Skin of body (tissue), 2 donors: Measurements from ENCODE around the gene AGPAT4. TPM values are rescaled to one million over a fixed set of nuclear protein-coding genes. Genes with fewer than 3 reads are reported as not detected.
"Not testable (repeated sequence)": the region's sequence is repeated elsewhere in the genome, so short reads cannot be mapped to it uniquely, and the experiment has no call there.

ENCODE experiments used
- DNase-seq: peaks from one replicate; lab custom pipeline; 2025; lab: John Stamatoyannopoulos, UW
- total RNA-seq: library from RNA; depleted of rRNA; stranded (reverse); fragments of >200 nt; gene quantifications from one replicate; pipeline ENCODE4 v1.2.3, GENCODE V29; 2014

The AGPAT4 gene, protein sequence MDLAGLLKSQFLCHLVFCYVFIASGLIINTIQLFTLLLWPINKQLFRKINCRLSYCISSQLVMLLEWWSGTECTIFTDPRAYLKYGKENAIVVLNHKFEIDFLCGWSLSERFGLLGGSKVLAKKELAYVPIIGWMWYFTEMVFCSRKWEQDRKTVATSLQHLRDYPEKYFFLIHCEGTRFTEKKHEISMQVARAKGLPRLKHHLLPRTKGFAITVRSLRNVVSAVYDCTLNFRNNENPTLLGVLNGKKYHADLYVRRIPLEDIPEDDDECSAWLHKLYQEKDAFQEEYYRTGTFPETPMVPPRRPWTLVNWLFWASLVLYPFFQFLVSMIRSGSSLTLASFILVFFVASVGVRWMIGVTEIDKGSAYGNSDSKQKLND
- total RNA-seq: 17.2 TPM

DNA sequence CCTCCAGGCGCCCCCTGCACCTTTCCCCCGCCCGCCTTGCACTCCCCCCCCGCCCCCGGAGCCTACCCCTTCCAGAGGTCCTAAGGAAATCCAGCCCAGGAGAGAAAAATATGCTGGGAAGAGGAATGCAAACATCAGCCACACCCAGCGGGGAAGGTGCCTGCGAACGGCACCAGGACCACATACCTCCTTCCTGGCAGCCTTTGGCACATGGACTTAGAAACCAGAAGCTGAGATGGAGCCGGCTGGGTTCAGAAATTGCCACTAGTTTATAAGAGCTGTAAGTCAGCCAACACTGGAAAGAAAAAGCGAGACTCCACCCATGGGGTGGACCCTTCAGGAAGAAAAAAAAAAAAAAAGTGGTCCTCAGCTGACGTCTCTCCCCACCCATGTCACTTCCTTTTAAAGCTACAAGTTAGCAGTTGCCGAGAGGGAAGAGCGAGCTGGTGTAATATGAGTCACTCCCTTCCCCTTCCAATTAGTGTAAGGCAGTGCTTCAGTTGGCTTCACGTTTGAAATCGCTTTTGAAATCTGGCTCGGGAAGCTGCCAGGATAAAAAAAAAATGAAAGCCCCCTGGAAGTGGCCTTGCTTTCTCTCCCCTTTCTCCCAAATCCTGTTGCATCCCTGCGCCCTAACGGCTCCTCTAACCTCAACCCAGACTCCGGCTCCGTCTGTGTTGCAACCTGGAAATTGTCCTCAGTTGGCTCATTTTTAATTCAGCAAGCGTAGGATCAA is at the start of gene AGPAT4:
TSS of gene AGPAT4 (minus strand) at position 310 of the 736 bp plus-strand sequence. CDS start 41,848 bp downstream, outside the sequence.
- DNase-seq: peak; percentile 99

DNA sequence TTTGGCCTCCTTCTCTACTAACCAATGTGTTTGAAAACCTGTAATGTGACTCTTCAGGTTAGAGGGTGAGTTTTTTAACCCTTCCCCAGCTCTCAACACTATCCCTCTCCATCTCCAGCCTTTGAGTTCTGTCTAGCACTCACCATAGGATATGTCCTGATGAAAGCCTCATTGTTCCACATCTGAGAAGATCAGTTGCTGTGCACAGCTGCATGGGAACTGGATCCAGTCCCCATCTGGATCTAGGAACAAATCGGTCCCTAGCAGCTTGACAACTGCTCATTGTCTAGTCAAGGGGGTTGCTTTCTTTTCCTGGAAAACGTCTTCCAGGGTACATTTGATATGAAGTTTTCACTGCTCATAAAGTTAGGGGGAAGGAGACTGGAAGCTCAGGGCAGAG is 45.4 kb upstream of the AGPAT4 start:
- no peak for DNase-seq

DNA sequence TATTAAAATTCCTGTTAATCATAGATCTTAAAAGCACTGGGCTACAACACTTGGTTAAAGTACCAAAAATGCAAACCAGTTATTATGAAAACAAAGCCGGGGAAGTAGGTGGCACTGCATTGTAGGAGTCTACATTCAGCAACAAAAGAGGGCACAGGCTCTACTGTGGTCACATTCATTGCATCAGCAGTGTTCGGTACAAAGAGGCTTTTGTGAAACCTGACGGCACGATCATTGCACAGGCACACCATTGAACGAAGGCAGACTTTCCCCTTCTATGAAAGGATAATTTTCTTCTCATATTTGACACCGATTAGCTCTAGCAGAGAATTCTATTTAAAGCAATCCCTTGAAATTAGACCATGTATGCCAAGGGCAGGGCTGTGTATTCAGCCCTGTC is 44.6 kb upstream of the AGPAT4 start:
- DNase-seq: no peak

DNA sequence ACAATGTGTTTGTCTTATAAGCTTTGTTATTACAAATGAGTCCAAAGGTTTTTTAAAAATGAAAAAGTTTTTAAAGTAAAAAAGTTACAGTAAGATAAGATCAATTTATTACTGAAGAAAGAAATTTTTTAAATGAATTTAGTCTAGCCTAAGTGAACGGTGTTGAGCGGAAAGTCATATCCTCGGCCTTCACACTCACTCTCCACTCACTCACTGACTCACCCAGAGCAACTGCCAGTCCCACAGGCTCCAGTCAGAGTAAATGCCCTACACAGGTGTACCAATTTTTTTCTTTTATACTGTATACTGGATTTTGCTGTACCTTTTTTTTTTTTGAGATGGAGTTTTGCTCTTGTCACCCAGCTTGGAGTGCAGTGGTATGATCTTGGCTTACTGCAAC is 42.7 kb upstream of the AGPAT4 start:
- no peak for DNase-seq

DNA sequence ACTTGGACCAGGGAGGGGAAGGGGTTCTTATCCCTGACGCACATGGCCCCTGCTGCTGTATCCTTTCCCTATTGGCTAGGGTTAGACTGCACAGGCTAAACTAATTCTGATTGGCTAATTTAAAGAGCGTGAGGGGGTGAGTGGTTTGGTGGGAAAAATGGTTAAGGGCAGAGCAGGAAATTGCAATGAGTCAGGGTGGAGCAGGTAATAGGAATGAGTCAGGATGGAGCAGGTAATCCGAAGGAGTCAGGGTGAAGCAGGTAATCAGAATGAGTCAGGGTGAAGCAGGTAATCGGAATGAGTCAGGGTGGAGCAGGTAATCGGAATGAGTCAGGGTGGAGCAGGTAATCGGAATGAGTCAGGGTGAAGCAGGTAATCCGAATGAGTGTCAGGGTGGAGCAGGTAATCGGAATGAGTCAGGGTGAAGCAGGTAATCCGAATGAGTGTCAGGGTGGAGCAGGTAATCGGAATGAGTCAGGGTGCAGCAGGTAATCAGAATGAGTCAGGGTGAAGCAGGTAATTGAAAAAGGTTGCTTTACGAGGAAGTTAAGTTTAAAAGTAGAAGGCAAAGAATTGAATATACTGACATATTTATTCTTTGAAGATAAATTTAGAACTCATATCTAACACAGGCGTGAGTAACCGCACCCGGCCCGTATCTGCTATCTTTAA is 41.5 kb upstream of the AGPAT4 start:
- DNase-seq: not testable (repeated sequence)

DNA sequence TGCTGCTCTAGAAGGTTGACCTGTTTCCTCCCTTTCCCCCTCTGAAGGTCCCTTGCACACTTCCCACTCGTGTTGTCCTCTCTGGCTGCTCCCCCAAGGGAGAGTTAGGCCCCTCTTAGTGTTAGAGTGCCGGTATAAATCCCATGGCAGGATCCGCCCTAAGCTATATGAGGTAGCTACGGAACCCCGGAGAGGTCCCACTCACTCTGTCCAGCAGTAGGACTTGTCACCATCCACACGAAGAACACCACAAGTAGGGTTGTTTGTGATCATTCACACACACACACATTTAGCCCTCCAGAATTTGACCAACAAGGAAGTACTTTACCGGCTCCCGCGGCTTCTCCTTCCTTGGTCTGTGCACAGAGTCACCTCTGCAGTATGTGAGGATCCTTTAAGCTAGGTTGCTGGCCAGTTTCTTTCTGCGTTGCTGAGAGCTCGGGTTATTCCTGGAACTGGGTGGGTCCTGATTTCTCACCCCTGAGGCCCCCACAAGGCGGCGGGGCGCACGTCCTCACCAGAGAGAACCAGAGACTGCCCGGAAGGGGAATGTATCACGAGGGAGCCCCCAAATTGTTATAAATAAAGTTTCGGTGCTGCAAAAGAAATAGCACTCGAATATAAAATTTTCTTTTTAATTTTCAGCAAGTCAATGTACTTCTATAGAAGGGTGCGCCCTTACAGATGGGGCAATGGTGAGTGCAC is 40.8 kb upstream of the AGPAT4 start:
- not testable (repeated sequence) for DNase-seq

DNA sequence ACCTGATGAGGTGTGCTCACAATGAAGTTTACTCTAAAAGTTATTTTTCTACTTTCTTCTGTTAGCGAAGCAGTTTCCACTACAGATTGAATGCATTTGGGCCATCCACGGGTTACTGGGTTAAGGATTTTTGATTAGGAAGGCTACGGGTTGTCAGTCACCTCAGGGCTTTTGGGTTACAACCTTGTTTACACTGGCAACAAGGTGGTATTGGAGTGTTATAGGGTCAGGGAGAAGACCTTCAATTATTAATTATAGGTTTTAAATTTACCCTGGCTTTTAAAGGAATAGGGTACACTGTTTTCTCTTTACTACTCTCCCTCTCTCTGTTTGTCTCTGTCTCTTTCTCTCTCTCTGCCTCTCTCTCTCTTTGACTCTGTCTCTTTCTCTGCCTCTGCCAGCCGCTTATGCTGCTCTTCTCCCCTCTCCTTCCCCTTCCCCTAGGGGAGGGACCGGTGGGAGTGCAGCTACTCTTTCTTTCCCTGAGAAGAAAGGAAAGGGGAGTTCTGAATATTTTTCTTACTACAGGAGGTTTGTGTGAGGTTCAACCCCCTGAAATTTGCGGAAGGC is 40.2 kb upstream of the AGPAT4 start:
- DNase-seq: no peak

DNA sequence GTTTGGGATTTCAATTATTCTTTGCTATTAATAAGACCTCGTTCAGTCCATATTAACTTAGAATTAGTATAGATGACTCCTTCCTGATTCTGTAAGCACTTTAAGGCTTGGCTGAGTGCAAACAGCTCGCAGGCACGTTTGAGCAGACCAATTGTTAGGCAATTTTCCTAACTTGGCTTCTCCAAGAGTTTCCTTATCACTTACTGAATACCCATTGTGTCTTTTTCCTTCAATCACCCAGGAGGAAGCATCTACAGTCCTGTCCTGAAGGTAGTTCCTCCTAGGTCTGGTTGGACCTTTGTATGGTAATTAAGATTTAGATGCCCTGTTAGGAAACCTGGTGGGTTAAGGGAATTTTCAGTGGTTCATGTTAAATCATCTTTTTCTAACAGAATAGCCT is 39.6 kb upstream of the AGPAT4 start:
- not testable (repeated sequence) for DNase-seq

DNA sequence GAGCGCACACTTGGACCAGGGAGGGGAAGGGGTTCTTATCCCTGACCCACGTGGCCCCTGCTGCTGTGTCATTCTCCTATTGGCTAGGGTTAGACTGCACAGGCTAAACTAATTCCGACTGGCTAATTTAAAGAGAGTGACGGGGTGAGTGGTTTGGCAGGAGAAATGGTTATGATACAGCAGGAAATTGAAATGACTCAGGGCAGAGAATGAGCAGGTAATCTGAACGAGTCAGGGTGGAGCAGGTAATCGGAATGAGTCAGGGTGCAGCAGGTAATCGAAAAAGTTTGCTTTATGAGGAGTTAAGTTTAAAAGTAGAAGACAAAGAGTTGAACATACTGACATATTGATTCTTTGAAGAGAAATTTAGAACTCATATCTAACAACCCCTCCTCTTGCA is 35.9 kb upstream of the AGPAT4 start:
- not testable (repeated sequence) for DNase-seq

DNA sequence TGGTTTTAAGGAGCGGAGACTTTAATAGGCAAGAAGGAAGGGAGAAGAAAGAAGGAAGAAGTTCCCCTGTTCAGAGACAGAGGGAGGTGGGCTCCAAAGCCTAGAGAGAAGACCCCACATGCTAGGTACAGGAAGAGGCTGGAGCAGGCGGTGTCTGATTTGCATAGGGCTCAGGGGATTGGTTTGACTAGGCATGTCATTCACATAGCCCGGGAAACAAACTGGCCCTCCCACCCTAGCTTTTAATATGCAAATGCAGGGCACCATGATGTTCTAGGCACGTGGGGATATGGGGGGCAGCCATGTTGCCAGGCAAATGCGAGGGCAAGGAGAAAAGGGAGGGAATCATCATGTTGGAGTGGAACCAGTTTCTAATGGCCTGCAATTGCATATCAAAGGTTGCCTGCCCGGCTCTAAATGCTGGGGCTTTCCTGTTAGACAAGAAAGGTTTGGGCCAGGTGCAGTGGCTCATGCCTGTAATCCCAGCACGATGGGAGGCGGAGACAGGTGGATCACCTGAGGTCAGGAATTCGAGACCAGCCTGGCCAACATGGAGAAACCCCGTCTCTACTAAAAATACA is 34.3 kb upstream of the AGPAT4 start:
- DNase-seq: no peak

DNA sequence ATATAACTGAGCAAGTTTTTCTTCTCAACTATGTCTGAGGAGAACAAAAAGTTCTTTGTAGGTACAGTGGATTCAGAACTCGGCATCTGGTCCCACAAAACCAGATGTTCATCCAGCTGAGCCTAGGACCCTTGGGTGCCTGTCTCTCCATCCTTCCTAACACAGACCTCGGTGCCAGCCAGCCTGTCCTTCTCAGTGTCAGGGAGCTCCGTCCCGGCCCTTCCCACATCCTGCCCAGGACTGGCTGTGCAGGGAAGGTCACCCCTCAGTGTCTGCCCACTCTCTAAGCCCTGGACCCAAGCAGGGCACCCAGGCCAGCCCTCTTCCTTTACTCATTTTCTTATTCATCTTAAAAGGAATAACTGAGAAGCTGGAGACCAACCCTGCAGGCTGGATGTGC is 32.0 kb upstream of the AGPAT4 start:
- DNase-seq: no peak

DNA sequence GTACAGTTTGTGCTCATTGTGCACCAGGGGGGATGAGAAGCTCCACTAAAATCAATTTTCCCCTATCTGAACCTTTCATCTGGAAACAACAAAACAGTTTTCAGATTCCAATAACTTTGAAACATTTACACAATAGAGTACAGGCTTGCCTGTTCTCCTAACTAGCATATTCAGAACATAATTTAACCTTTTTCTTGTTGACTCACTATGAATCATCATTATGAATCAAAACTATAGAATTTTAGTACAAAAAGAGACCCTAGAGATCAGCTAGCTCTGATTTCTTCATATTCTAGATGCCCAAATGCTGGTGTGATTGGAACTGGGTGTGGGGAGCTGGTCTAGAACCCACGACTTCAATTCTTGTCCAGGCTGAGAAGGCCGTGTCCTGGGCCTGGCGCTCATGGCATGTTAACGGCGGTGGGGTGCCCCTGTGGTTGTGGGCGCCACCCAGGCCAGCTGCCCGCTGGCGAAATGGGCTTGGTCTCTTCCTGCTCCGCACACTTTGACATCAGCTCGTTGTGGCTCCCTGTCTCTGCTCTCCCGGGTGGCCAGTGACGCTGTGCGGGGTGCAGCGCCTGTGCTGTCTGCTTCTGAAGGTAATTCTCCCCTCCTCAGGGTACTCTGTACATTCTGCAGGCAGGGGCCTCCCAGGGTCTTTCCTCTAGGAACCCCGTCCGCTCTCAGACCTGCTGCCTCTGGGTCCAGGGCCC is 29.9 kb upstream of the AGPAT4 start:
- no peak for DNase-seq

DNA sequence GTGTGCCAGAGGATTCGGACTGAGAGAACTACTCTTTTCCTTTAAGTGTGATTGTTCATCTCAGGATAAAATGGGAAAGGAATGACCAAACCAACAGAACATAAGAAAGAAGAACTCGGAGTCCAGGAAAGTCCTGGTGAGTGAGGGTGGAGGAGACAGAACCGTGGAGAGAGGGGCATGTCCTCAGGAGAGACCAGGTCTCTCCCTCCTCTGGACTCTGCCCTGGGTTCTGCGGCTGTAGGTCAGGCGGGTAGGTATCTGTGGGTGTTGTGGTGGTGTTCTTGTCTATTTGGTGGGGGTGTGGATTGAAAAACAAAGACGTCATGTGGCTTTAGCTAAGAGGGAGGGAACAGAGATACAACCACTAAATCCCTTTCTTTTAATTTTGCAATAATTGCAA is 29.1 kb upstream of the AGPAT4 start:
- no peak for DNase-seq

DNA sequence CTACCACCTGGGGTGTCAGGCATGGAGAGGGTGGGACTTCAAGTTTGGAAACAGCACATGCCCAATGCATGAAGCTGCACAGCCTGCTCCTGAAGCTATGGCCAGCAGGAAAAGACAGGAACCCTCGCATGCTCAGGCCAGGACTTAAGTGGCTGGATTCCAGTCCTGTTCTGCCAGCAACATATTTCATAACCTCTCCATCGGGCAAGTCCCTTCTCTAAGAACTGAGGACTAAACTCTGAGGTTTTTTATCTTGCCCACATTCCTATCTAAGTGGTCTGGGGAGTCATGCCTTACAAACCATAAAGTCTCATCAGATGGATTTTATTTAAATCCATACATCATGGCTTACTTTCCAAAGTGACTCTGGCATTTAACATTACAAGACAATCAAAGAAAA is 27.5 kb upstream of the AGPAT4 start:
- DNase-seq: no peak

DNA sequence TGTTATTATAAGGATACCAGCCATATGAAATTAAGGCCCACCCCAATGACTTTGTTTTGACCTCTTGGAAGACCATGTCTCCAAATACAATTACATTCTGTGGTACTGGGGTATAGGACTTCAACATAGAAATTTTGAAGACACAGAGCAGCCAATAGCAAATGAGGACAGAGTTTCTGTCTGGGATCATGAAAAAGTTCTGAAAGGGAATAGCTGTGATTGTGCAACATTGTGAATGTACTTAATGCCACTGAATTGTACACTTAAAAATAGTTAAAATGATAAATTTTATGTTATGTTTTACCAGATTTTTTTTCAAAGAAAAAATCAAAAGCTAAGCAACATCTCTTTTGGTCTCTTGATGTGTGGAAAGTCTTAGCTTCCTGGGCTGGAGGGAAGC is 27.0 kb upstream of the AGPAT4 start:
- DNase-seq: no peak

DNA sequence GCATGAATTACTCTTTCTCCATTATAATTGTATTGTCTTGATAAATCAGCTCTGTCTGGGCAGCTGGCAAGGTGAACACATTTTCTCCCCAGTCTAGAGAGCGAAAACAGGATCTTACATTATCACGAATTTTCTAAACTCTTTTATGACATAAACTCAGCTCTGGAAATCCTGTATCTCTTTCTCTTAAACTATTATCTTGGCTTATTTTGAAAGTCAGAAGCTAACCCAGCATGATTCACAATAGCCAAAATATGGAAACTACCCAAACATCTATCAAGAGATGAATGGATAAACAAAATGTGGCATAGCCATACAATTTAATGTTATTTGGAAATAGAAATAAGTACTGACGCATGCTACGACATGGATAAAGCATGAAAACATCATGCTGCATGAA is 25.9 kb upstream of the AGPAT4 start:
- DNase-seq: no peak

DNA sequence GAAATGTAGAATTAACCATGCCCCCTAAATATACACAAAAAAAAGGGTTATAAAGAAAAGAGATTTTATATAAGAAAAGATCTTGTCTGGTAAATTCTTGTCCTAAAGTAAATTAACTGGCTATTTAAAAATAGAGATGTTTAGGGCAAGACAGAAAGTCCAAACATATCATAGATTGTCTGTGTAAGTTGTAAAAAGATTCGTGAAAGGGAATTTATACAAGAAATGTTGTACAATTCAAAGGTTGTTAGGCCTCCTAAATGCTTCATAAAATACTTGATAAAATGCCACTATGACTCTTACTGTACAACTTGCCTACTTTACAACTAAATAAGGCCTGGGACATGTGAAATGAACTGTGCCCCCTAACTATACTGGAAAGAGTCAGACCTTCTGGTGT is 21.9 kb upstream of the AGPAT4 start:
- no peak for DNase-seq

DNA sequence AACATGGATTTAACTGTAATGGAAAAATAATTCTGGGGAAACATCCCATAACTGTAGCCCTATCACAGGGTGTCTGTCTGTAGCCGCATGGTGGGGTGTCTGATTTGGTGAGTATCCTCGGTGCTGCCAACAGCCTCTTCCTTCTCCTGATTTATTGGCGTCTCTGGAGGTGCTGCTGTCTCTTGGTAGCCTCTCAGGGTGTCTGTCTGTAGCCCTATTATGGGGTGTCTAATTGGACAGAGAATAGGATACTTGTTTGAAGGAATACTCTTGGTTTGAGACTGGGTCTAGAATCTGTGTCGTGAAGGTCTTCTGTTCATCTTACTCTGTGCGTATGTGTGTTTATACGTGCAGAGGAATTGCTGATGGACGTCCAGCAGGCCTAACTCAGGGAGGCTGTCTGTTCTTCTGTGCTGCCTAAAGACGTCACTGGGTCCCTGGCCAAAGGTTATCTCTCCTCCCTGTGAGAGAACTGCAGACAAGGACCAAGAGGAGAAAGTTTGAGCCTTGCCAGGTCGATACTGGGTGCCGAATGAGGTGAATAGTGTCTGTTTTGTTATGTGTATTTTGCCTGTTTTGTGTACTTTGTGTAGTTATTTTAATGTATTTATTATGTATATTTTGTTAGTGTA is 18.9 kb upstream of the AGPAT4 start:
- DNase-seq: no peak

DNA sequence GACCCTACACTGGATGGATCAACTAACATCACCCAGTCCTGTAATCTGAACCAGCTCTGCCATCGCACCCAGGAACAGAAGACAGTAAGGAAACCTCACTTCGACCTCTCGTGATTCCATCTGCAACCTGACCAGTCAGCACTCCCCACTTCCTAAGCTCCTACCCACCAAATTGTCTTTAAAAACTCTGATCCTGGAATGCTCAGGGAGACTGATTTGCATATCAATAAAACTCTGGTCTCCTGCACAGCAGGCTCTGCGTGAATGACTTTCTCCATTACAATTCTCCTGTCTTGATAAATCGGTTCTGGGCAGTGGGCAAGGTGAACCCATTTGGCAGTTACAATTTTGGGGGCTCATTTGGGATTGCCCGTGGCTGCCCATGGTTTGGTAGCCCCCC is 18.3 kb upstream of the AGPAT4 start:
- DNase-seq: no peak

DNA sequence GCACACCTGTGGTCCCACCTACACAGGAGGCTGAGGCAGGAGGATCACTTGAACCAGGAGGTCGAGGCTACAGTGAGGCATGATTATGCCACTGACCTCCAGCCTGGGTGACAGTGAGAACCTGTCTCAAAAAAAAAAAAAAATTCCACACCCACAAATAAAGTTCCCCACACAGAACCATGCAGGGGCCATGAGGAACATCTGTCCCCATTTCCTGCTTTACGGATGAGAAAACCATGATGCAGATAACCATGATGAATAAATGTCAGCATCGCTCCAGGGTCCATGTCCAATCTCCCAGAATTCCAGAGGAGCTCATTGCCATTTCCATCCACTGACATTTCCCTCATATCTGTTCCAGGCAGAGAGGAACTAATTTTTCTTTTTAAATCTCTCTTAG is 16.9 kb upstream of the AGPAT4 start:
- no peak for DNase-seq
